NCI-H1092 (cell line): Measurements from ENCODE around the gene ADGRG1.

Source experiments
- DNase-seq: peaks from one replicate; lab custom pipeline; 2025; lab: John Stamatoyannopoulos, UW

ADGRG1 gene

DNA sequence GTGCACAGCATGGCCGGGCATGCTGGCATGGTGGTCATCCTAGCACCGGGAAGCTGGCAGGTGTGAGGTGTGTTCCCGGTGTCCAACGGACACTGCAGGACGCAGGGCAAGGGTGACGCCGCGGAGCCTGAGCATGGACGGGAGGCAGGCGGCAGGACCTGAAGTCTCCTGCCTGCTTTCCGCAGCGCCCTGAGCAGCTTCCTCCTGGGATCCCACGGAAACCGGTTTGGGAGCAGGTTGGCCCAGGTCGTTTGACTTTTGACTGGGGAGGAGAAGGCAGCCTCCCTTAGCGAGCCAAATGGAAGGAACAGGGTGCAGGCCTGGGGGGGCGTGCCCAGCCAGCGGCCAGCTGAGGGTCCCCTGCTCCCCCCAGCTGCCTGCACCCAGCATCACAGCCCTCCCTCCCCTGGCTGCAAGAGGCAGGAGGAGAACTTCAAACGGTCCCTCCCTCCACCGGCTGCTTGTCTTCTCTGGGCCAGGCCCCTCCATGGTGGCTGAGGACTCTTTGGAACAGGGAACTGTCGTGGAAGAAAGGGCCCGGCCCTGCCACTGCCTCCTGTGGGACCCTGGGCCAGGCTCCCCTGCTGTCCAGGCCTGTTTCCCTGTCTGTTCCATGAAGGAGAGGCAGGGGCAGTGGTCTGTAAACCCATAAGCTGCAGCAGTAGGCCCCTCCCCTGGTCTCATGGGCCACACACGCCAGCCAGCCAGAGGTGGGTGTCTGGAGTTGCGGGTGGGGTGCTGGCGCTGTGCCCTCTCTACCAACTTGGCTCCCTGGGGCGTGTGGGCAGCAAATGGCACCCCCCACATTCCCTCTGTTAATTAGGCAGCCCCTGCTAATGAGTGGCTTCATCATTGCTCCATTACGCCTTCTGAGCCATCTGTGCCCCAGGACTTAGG lies 7.8 kb upstream of the ADGRG1 start:
- DNase-seq: no peak

DNA sequence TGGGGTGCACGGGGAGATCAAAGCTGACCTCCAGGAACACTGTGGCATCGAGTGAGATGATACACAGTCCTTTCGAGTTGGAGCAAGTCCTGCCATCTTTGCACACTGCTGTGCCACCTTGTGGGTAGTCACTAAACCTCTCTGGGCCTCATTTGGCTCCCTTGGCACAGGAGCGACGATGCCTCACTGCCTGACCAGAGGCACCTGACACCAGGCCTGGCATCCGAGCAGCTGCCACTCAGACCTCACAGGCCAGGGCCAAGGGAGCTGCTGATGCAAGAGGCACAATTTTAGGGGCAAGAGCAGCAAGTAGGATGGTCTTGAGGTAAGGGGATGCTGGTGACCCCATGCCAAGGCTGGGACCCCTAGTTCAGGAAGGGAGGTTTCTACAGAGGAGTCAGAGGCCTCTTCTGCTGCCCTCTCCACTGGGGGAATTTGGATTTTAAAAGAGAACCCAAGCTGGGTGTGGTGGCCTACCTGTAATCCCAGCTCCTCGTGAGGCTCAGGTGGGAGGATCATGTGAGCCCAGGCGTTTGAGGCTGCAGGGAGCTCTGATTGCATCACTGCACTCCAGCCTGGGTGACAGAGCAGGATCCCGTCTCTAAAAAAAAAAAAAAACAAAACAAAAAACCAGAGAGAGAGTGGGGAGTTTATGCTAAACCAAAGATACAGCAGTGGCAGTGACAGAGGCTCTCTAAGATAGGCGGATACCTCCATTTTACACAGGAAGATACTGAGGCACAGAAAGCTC lies 6.7 kb upstream of the ADGRG1 start:
- DNase-seq: no peak

DNA sequence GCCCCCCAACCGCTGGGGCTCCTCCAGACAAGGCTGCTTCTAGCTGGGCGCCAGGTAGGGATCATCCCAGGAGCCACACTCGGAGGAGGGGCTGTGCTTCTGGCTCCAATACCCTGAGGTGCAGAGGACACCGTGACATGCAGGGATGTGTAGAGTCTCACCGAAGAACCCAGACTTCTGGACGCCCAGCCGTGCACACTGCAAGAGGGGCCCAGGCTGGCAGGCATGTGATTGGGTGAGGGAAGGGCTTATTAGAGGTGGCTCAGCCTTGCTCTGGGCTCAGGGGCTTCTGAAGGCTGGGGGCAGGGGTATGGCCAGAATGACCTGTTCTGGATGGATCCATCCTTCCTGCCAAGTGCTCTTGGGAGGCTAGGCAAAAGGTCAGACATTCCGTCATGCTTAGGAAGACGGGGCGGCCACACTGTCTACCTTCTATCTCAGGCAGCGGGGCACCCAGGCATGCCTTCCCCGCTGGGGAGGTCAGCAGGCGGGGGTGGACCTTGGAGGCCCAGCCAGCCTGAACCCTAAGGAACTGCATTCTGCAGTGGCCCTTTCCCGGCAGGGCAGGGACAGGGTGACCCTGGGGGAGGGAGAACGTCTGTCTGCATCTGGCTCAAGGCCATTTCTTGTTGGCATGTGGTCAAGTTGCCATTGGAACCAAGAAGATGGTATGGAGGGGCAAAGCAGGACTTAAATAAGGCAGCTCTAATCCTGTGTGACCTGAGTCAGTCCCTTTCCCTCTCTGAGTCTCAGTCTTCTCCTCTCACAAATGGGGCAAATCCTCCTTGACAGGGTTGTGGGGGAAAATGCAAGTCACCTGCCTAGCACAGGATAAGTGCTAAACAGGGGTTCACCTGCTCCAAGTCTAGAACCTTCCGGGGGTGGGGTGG lies 5.8 kb upstream of the ADGRG1 start:
- no peak for DNase-seq

DNA sequence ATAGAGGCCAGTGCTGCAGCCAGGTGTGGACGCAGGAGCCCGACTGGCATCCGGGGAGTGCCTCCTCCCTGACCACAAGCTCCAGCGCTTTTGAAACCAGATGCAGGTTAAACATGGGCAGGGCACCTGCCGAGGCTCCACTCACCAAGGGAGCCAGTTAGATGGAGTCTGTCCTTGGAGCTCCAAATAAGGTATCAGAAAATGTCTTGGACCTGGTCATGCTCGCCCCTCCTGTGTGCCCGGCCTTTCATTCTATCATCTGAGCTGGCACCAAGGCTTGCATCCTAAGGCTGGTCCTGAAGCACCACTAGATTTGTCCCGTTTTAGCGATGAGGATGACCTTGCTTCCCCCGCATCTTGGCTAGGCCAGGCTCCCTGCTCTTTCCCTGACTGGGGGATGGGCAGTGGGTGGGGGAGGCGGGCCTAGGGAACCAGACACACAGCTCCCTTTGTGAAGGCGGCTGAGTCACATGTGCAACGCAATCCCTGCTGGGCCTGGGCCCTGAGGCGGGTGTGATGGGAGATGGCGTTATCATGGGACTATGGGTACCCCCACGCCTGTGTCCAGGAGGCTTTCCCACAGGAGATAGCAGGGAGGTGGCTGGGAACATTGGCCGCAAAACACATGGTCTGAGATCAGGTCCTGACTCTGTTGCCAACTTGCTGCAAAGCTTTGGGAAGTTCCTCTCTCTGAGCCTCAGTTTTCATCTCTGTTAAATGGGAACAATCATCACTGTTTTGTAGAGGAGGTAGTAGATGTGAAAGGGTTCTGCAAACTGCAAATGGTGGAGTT lies 5.0 kb upstream of the ADGRG1 start:
- no peak for DNase-seq

DNA sequence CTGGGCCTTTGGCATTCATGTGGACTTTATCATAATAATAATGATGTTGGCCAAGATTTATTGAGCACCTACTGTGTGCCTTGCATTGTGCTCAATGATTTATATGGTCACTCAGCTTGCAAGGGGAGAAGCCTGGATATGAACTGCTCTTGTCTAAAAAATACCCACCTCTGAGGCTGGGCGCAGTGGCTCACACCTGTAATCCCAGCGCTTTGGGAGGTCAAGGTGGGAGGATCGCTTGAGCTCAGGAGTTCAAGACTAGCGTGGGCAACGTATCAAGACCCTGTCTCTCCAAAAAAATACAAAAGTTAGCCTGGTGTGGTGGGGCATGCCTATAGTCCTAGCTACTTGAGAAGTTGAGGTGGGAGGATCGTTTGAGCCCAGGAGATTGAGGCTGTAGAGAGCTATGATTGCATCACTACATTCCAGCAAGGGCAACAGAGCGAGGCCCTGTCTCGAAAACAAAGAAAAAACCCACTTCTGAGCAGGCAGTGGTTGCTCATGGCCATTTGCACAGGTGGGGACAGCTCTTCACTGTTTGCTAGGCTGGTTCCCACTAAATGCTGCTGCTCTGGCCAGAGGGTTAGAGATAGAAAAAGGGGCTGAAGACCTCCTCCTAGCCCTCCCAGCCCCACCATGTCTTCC lies 4.3 kb upstream of the ADGRG1 start:
- no peak for DNase-seq

DNA sequence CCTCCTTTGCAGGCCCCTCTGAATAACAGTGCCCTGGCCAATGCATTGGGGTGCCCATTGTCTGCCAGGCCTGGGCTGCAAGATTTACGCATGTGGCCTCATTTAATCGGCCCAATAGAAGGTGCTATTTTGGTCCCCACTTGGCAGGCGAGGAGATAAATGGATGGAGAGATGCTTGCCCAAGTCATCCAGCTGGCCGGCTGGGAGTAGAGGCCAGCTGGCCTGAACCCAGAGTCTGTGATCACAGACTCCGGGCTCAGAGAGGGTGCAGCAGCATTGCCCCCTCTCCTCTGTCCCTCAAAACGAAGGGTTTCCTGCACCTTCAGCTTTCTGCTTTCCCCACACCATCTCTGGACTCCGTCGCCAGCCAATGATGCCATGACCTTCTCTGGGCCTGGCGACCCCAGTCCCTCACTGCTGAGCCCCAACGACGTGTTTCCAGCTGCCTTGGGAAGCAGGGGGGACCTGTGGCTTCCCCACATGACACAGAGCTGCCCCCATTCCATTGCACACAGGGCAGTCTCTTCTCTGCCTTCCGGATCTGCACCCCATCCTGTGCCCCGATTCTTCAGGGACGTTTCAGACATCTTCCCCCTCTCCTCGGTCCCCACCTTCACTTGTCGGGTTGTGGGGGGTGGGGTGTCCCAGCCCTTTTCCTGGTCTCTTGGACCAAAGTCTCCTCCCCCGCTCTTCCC lies 3.5 kb upstream of the ADGRG1 start:
- DNase-seq: no peak

DNA sequence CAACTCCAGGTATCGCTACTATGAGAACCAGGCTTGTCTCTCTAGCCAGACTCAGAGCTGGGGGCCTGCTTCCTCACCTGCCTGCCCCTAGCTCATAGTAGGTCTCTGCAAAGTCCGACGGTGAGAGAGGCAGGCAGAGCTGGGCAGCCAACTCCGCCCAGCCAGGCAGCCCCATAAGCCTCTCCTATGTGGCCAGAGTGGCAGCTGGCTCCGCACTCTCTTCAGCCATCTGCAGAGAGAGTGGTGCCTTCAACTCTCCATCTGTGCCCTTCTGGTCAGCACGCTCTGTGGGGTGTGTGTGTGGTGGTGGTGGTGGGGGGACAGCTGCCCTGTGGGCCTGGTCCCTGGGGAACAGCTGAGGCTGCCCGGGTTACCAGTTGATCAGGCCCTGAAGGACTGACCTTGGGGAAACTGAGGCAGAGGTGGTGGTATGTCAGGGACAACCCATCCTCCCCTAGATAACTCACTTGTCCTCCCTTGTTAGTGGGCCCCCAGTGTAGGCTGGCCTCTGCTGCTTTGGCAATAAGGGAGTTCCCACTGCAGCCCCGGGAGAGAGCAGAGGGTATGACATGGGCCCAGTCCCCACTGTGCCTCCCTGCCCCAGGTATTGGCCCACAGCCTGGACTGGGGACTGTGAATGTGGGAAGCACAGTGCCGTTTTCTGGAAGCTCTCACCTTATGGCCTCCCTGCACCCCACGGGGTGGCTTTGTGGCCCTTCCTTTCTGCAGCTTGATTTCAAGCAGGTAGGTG lies 1.8 kb upstream of the ADGRG1 start:
- DNase-seq: no peak

DNA sequence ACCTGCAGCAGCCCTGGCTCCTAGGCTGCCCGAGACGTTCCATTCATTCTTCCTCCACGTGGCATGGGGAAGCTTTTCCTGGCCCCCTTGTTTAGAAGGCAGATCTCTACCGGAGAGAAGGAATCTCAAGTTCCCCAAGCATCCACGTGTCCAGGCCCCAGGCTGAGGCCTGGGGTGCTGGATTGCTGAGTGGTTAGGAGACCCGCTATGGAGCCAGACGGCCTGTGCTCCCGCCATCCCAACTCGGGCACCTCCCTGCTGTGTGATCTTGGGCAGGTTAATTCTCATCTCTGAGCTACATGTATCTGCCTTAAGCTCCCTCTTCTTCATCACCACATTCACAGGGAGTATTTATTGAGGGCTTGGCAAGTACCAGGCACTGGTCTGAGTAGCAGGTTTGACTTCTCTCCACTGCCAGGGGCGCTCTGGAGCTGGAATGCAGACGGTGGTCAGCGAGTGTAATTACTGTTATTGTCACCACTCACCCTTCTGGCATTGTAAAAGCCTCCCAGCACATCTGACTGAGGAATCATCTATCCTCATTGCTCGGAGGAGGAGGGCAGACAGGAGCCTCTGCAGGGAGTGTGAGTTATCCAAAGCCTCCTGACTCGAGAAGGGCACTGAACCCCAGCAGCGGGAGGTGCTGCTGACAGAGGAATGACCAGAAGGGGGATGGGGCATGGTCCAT lies 1.1 kb upstream of the ADGRG1 start:
- no peak for DNase-seq

DNA sequence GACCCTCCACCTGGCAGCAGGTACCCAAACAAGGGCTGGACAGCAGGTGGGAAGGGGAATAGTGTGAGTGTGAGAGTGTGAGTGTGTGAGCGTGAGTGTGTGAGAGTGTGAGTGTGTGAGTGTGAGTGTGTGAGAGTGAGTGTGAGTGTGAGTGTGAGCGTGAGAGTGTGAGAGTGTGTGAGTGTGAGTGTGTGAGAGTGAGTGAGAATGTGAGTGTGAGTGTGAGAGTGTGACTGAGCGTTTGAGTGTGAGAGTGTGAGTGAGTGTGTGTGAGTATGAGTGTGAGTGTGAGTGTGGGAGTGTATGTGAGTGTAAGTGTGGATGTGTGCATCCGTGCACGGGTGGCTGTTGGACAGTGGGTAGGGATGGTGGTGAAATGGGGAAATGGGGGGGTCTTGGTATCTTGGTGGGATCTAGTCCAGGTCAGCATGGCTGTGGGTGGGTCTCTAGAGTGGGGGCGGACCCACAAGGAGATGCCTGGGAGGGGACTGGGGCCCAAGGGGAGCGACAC lies 408 bp downstream of the ADGRG1 start:
- no peak for DNase-seq

DNA sequence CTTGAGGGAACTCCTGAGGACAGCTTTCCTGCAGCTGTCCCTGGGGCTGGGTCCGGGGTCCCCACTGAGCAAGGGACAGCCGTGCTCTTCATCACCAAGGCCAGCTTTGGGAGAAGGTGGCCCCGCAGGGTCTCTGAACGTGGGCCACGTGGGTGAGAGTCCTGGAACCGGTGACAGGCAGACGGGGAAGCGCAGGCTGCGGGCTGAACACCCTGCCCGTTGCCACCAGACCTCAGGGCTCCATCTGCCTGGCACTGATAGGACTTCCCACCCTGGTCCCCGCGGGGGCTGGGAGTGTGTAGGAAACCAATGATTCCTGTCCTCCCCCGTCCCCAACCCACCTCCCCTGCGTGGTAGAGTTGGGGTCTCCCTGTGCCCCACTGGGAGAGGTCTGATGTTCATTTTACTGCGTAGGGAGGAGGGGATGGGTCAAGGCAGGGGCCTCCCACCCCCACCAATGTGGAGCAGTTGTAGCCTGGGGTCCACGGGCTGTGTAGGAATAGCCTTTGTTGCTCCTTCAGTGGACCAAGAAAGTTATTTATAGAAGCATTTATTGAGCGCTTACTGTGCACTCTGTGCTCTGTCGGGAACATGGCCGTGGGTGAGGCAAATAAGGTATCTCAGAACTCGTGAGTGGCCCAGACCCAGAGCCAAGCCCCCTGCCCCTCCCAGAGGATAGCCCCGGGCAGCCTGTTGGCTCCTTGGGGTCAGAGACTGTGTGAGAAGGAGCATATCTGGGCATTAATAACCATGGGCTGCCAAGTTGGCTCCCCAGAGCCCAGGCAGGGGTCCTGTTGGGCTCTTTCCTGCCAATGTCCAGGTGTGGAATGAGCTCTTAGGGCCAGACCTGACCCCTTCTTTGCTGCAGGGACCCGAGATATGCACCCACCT lies 1.3 kb downstream of the ADGRG1 start:
- no peak for DNase-seq

DNA sequence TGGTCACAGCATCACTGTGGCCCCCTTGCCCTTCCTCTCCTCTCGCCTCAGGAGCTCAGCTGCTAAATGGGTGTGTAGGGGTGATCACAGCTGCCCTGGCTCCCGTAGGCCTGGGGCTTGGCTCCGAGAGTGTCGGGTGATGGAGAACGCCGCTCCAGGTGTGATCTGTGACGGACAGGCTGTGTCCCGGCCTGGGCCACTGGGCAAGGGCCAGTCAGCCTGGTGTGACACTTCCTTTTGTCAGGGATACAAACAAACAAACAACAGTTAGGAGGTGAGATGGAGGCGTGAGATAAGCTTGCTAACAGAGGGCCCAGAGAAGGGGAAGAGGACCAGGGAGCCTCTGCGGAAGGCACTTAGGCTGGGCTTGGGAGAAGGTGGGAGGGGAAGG lies 2.0 kb downstream of the ADGRG1 start:
- no peak for DNase-seq

DNA sequence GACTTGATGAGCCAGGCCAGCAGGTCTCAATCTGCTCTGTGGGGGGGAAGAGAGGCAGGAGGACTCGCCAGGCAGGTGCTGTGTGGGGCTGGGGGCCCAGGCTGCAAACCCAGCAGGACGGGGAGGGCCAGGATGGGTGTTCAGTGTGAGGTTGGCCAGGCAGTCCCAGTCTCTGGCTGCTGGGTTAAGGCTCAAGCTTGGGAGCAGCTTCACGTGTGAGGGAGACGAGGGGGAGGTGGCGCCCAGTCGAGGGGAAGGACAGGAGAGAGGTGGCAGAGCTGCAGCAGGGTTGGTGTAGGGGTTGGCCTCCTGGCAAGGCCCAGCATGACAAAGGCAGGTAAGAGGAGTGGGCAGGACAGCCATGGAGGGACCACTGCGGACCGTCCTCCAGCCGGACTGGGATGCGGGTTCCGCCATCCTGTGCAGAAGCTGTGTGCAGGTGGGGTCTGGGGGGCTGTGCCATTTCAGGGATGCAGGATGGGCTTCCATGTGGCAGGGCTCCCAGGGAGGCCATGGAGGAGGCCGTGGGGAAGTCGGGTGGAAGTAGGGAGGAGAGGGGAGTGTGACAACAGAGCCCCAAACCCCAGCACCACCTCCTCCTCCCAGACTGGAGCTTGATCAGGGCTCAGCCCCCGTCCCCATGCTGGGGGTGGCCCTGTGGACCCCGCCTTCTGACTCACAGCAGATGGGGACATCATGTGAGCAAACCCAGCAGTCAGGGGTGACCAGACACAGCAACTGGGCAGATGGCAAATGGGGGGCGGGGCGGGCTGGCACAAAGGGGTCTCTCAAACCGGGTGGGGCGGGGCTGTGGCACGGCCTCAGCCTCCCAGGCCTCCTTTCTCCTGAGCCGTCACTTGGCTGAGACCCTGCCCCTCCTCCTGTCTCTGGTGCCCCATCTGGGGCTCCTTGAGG lies 2.8 kb downstream of the ADGRG1 start:
- no peak for DNase-seq

DNA sequence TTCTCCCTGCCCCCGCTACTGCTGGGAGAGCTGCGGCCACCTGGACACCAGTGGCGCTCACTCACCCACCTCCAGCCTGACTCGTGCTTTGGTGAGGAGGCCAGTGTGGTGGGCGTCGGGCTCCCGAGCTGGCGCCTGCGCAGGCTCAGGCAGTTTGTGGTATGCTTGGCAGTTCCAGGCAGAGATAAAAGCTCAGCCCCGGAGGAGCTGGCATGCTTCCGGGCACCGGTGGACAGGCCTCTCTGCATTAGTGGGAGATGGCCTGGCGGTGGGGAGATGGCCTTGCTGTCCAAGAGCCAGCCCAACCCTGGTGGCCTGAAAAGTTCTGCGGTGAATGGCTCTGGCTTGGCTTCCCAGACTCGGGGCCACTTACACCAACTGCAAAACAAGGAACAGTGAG lies 4.1 kb downstream of the ADGRG1 start:
- DNase-seq: no peak

DNA sequence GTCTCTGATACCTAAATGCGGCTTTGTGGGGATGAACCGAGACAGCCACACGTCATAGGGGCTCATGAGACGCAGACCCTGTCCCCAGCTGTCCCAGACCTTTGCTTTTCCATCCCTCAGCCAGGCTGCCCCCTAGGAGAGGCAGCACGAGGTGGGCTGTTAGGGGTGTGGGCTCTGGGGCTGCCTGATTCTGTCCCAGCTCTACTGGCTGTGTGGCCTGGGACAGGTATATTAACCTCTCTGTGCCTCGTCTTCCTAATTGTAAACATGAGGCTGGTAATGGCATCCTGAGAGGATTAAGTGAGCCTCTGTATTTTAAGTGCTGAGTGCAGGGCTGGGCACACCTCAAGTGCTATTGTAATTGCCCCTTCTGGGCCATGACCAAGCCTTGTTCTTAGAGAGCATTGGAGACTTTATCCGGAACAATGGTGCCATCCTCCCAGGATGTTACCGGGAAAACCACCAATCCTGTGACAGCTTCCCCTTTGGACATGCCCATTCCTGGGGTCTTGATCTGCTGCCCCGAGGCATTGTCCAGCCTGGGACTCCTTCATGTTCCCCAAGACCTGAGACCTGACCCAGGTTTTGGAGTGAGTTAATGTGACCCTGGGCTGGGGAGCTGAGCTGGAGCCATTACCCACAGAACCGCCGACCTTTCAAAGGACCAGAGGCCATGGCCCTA lies 5.1 kb downstream of the ADGRG1 start:
- no peak for DNase-seq

DNA sequence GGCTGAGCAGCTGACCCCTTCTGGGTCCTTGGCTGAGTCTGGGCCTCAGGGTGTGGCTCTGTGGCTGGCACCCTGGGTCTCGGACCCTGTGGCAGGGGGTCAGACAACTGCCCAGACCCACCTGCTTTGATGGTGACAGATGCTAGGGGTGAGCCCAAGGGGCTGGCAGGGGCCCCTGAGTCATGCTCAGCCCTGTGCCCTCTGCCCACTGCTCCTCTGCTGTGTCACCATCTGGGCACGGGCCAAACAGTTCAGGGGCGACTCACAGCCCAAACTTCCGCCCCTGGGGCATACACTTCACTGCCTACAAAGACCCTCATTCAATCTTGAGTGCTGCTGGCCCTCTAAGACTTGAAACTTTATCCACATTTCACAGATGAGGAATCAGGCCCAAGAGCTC lies 5.7 kb downstream of the ADGRG1 start:
- DNase-seq: no peak
